IMR-90 (cell line): Measurements from ENCODE around the gene LAMC3. TPM values are rescaled to one million over a fixed set of nuclear protein-coding genes. Genes with fewer than 3 reads are reported as not detected.

Experiments used
- ATAC-seq: fragments of 200-7000 bp; cut with Tn5 transposase; 2 replicates; pipeline ENCODE4 v1.9.1; 2020; ENCODE audit warnings: low read depth, mild to moderate bottlenecking, moderate library complexity
- BruUV-seq: library from RNA; stranded (reverse); fragments of 400-500 nt; replicated peaks from 2 replicates; lab custom pipeline; 2021; lab: Mats Ljungman, UMichigan
- CTCF ChIA-PET: fragments of 300-600 bp; formaldehyde crosslinking; extraction: SDS; loops from one replicate; lab custom pipeline; 2021; ENCODE audit warnings: antibody characterized with exemption; lab: Yijun Ruan, JAX
- POLR2A ChIA-PET: fragments of 300-600 bp; sonication (Branson Sonifier 250); formaldehyde crosslinking; loops from one replicate; lab custom pipeline; 2022; ENCODE audit warnings: antibody characterized with exemption; ENCODE audit not compliant: unreplicated experiment; lab: Charles Lee
- DNase-seq: peaks from one replicate; pipeline ENCODE4 v3.0.0; 2013
- H2AFZ ChIP-seq: replicated peaks from 2 replicates; pipeline ENCODE3; 2013; ENCODE audit warnings: low read length, mild to moderate bottlenecking; ENCODE audit not compliant: poor library complexity
- H2AK5ac ChIP-seq: 2 replicates; pipeline ENCODE4 v1.6.1; 2013; ENCODE audit warnings: low read depth, low read length, inconsistent platforms
- H2AK9ac ChIP-seq: replicated peaks from 2 replicates; pipeline ENCODE3; 2013; ENCODE audit warnings: mild to moderate bottlenecking, low read depth, low read length, moderate library complexity; ENCODE audit not compliant: poor library complexity
- H2BK120ac ChIP-seq: 2 replicates; pipeline ENCODE4 v1.6.1; 2013; ENCODE audit warnings: low read depth, low read length, inconsistent platforms
- H2BK15ac ChIP-seq: 3 replicates; pipeline ENCODE4 v1.6.1; 2013; ENCODE audit warnings: low read depth, low read length, inconsistent platforms
- H2BK20ac ChIP-seq: 2 replicates; pipeline ENCODE4 v1.6.1; 2013; ENCODE audit warnings: low read depth, mild to moderate bottlenecking, inconsistent platforms, low read length, moderate library complexity
- H2BK5ac ChIP-seq: 2 replicates; pipeline ENCODE4 v1.6.1; 2013; ENCODE audit warnings: mild to moderate bottlenecking, low read depth, low read length, inconsistent platforms; ENCODE audit not compliant: poor library complexity, severe bottlenecking
- H3K14ac ChIP-seq: replicated peaks from 2 replicates; pipeline ENCODE4 v1.6.1; 2013; ENCODE audit warnings: low read depth, low read length, inconsistent platforms
- H3K18ac ChIP-seq: 2 replicates; pipeline ENCODE4 v1.6.1; 2013; ENCODE audit warnings: low read depth, low read length, control low read depth
- H3K23ac ChIP-seq: 2 replicates; pipeline ENCODE4 v1.6.1; 2013; ENCODE audit warnings: low read depth, low read length, inconsistent platforms
- H3K27ac ChIP-seq: 2 replicates; pipeline ENCODE4 v1.5.1; 2013; ENCODE audit warnings: mild to moderate bottlenecking, control low read depth, low read length; ENCODE audit not compliant: insufficient read depth
- H3K27me3 ChIP-seq: 2 replicates; pipeline ENCODE4 v1.6.1; 2013; ENCODE audit warnings: low read length; ENCODE audit not compliant: control insufficient read depth, insufficient read depth
- H3K36me3 ChIP-seq: 2 replicates; pipeline ENCODE4 v1.6.1; 2013; ENCODE audit warnings: low read length, mixed read lengths; ENCODE audit not compliant: control insufficient read depth, insufficient read depth
- H3K4ac ChIP-seq: 2 replicates; pipeline ENCODE4 v1.6.1; 2013; ENCODE audit warnings: low read depth, low read length, inconsistent platforms
- H3K4me1 ChIP-seq: 2 replicates; pipeline ENCODE4 v1.6.1; 2013; ENCODE audit warnings: low read length, mixed read lengths; ENCODE audit not compliant: control insufficient read depth, insufficient read depth
- H3K4me2 ChIP-seq: 2 replicates; pipeline ENCODE4 v1.6.1; 2013; ENCODE audit warnings: low read depth, mild to moderate bottlenecking, control low read depth, low read length, moderate library complexity
- H3K4me3 ChIP-seq: 2 replicates; pipeline ENCODE4 v1.5.1; 2013; ENCODE audit warnings: low read depth, mild to moderate bottlenecking, control low read depth, low read length, moderate library complexity; ENCODE audit not compliant: insufficient read depth
- H3K56ac ChIP-seq: 2 replicates; pipeline ENCODE4 v1.6.1; 2013; ENCODE audit warnings: low read length, inconsistent platforms; ENCODE audit not compliant: insufficient read depth; ENCODE audit errors: extremely low read depth
- H3K79me1 ChIP-seq, 2 experiments: 2 replicates each; pipeline ENCODE4 v1.6.1; 2013; ENCODE audit warnings: low read length in 2 of 2, inconsistent platforms in 1 of 2, low read depth in 1 of 2
- H3K9ac ChIP-seq: 2 replicates; pipeline ENCODE4 v1.6.1; 2013; ENCODE audit warnings: low read depth, low read length, control low read depth
- H3K9me1 ChIP-seq: 2 replicates; pipeline ENCODE4 v1.6.1; 2013; ENCODE audit warnings: low read length, inconsistent platforms; ENCODE audit not compliant: insufficient read depth
- H3K9me3 ChIP-seq: 2 replicates; pipeline ENCODE4 v1.6.1; 2013; ENCODE audit warnings: low read length; ENCODE audit not compliant: control insufficient read depth, insufficient read depth
- H4K20me1 ChIP-seq: 2 replicates; pipeline ENCODE4 v1.6.1; 2013; ENCODE audit warnings: low read length, inconsistent platforms; ENCODE audit not compliant: insufficient read depth
- H4K5ac ChIP-seq: 2 replicates; pipeline ENCODE4 v1.6.1; 2013; ENCODE audit warnings: mild to moderate bottlenecking, low read depth, low read length, control low read depth
- H4K8ac ChIP-seq, 2 experiments: 2 replicates each; pipeline ENCODE4 v1.6.1; 2013; ENCODE audit warnings: low read depth in 2 of 2, low read length in 2 of 2, control low read depth in 1 of 2, inconsistent platforms in 1 of 2
- H4K91ac ChIP-seq: 2 replicates; pipeline ENCODE4 v1.6.1; 2013; ENCODE audit warnings: low read depth, low read length, inconsistent platforms; ENCODE audit not compliant: insufficient read depth
- BHLHE40 ChIP-seq: fragments of 150-350 bp; IDR thresholded peaks from 2 replicates; pipeline ENCODE4 v1.6.1; 2016; ENCODE audit warnings: mild to moderate bottlenecking, low read depth, low read length
- CEBPB ChIP-seq: IDR thresholded peaks from 2 replicates; pipeline ENCODE4 v1.6.1; 2012; ENCODE audit warnings: low read depth, low read length, improper control_type of control experiment
- FOS ChIP-seq: fragments of 150-350 bp; IDR thresholded peaks from 2 replicates; pipeline ENCODE4 v1.6.1; 2016; ENCODE audit warnings: low read depth, low read length
- MAZ ChIP-seq: IDR thresholded peaks from 2 replicates; pipeline ENCODE4 v1.6.1; 2012; ENCODE audit warnings: low read depth, mild to moderate bottlenecking, low read length, improper control_type of control experiment, moderate library complexity, borderline replicate concordance
- POLR2A ChIP-seq: IDR thresholded peaks from 2 replicates; pipeline ENCODE4 v1.6.1; 2012; ENCODE audit warnings: mild to moderate bottlenecking, low read depth, low read length
- RCOR1 ChIP-seq: IDR thresholded peaks from 2 replicates; pipeline ENCODE4 v1.6.1; 2012; ENCODE audit warnings: mild to moderate bottlenecking, low read length, improper control_type of control experiment; ENCODE audit not compliant: insufficient replicate concordance
- RFX5 ChIP-seq: IDR thresholded peaks from 2 replicates; pipeline ENCODE4 v1.8.0; 2012; ENCODE audit warnings: low read depth, mild to moderate bottlenecking, low read length, moderate library complexity
- SMC3 ChIP-seq: fragments of 150-350 bp; IDR thresholded peaks from 2 replicates; pipeline ENCODE4 v1.6.1; 2016; ENCODE audit warnings: low read depth, mild to moderate bottlenecking, antibody characterized with exemption, low read length, moderate library complexity
- WGBS, 2 experiments: methylation state at CpG; one replicate each; pipeline versions ENCODE4 v1.1.5 to v1.1.7; 2013; ENCODE audit warnings: missing lambda C conversion rate in 2 of 2; ENCODE audit not compliant: insufficient read length in 1 of 2; ENCODE audit errors: extremely low coverage in 2 of 2; 5-methylcytosine and 5-hydroxymethylcytosine counted together
- dilution Hi-C: fragments of 300-500 bp; cut with HindIII; formaldehyde crosslinking; loops from one replicate; pipeline ENCODE4 v1.14.3; 2018; ENCODE audit warnings: low sequenced_read_pairs; ENCODE audit not compliant: unreplicated experiment
- in situ Hi-C: fragments of 300-500 bp; cut with MboI; formaldehyde crosslinking; loops from 3 replicates; pipeline ENCODE4 v1.14.3; 2019; ENCODE audit warnings: low sequenced_read_pairs, inconsistent platforms, mixed read lengths
- intact Hi-C: fragments of 100-400 bp; cut with micrococcal nuclease; formaldehyde crosslinking; loops from 2 replicates; pipeline ENCODE4 v1.10.0; 2022
- polyA plus RNA-seq, 3 experiments: library from polyadenylated mRNA; depleted of rRNA; stranded (reverse); fragments of >200 nt; gene quantifications; 2 replicates each; pipeline ENCODE4 v1.2.3, GENCODE V29; 2012; ENCODE audit warnings: low replicate concordance in 1 of 3
- total RNA-seq: library from RNA; depleted of rRNA; stranded (reverse); fragments of >200 nt; gene quantifications from 2 replicates; pipeline ENCODE4 v1.2.3, GENCODE V29; 2012
- TF ChIP-seq, protein P1 (sequence below): conservative IDR thresholded peaks from 2 replicates; pipeline ENCODE4 v1.5.1; 2012; ENCODE audit warnings: mild to moderate bottlenecking, low read depth, low read length, improper control_type of control experiment
- TF ChIP-seq, protein P2 (sequence below): fragments of 150-350 bp; IDR thresholded peaks from 2 replicates; pipeline ENCODE4 v1.6.1; 2017; ENCODE audit warnings: mild to moderate bottlenecking, antibody characterized with exemption, low read length, low read depth

The LAMC3 gene
- total and polyA plus RNA-seq, 2 of the 4 experiments (the other 2 are of a cell fraction), result not detected

GRCh38 chr9:130999245-130999623 is 9.7 kb upstream of the LAMC3 start:
- H3K79me1 ChIP-seq, result no peaks in the 10 kb centered on the region
- intact Hi-C loops, result loop anchor here (2.0 to 5.0 kb wide), 4 partner anchors 62 to 292 kb away; partner anchors contain the start of gene FIBCD1
- peaks cover 10% of the 10 kb centered on the region; the same call in 1 of the 2 replicates for H3K4me1 ChIP-seq
- H2BK120ac ChIP-seq, result no peak overlapping the region
- in situ Hi-C loops, result loop anchor here (5.0 kb wide), 1 partner anchor 292 kb away; no protein-coding TSS in a partner anchor
- no peak overlapping the region for H3K14ac ChIP-seq
- H3K18ac ChIP-seq, result no peak overlapping the region
- no peak overlapping the region for H2BK15ac ChIP-seq
- no peak overlapping the region for H3K9ac ChIP-seq
- ATAC-seq, result no peak
- 100% methylated on average over 2 of the region's 3 CpGs; no CpG with 5 or more reads in 1 of the 2 experiments for WGBS, 2 experiments
- TF ChIP-seq RFX5 (no peak), SMC3 (no peak), POLR2A (no peak), CEBPB (no peak), RCOR1 (no peak), MAZ (no peak), BHLHE40 (no peak), FOS (no peak)
- TF ChIP-seq, protein P1, sequence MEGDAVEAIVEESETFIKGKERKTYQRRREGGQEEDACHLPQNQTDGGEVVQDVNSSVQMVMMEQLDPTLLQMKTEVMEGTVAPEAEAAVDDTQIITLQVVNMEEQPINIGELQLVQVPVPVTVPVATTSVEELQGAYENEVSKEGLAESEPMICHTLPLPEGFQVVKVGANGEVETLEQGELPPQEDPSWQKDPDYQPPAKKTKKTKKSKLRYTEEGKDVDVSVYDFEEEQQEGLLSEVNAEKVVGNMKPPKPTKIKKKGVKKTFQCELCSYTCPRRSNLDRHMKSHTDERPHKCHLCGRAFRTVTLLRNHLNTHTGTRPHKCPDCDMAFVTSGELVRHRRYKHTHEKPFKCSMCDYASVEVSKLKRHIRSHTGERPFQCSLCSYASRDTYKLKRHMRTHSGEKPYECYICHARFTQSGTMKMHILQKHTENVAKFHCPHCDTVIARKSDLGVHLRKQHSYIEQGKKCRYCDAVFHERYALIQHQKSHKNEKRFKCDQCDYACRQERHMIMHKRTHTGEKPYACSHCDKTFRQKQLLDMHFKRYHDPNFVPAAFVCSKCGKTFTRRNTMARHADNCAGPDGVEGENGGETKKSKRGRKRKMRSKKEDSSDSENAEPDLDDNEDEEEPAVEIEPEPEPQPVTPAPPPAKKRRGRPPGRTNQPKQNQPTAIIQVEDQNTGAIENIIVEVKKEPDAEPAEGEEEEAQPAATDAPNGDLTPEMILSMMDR, result no peak
- TF ChIP-seq, protein P2, sequence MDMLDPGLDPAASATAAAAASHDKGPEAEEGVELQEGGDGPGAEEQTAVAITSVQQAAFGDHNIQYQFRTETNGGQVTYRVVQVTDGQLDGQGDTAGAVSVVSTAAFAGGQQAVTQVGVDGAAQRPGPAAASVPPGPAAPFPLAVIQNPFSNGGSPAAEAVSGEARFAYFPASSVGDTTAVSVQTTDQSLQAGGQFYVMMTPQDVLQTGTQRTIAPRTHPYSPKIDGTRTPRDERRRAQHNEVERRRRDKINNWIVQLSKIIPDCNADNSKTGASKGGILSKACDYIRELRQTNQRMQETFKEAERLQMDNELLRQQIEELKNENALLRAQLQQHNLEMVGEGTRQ, result no peak
- no peak overlapping the region for H3K27ac ChIP-seq
- no peak overlapping the region for H4K91ac ChIP-seq
- H3K56ac ChIP-seq, result no peak overlapping the region
- H2BK20ac ChIP-seq, result no peak overlapping the region
- H3K4ac ChIP-seq, result no peak overlapping the region
- H3K4me3 ChIP-seq, result no peak overlapping the region
- no peak overlapping the region for H4K8ac ChIP-seq
- CTCF ChIA-PET, result interaction anchor here (1.1 to 1.5 kb wide), 3 partner anchors 13 to 133 kb away, joined by 3 to 6 read pairs (median 3); no protein-coding TSS in a partner anchor
- no peak overlapping the region for H2BK5ac ChIP-seq
- 0 out of 2 replicates have a peak, but pooled peaks cover 3% of the 10 kb centered on the region for H4K20me1 ChIP-seq
- no peak overlapping the region for H3K23ac ChIP-seq
- no peak overlapping the region for H2AK5ac ChIP-seq
- no peaks in the 10 kb centered on the region for H3K9me3 ChIP-seq
- dilution Hi-C loops, result no loop called here
- POLR2A ChIA-PET, result no interaction called here
- no peak overlapping the region for H4K5ac ChIP-seq
- H3K36me3 ChIP-seq, result no peaks in the 10 kb centered on the region
- no peak overlapping the region for H3K4me2 ChIP-seq
- no TSS peak for BruUV-seq
- no peak overlapping the region for H2AFZ ChIP-seq
- H3K9me1 ChIP-seq, result peaks cover 7% of the 10 kb centered on the region; the same call in 1 of the 2 replicates
- peaks cover 25% of the 10 kb centered on the region for H3K27me3 ChIP-seq
- H2AK9ac ChIP-seq, result no peak overlapping the region
- no peak for DNase-seq
